Stomach smooth muscle (tissue), 2 donors: ENCODE measurements around the gene ABHD6.

Experiments used
- H3K27ac ChIP-seq: one replicate; pipeline ENCODE4 v1.7.0; 2013; ENCODE audit warnings: mild to moderate bottlenecking, low read length, inconsistent platforms
- H3K27me3 ChIP-seq, 2 donors: one replicate each; pipeline ENCODE4 v1.7.0; 2013; ENCODE audit warnings: low read length in 2 of 2; ENCODE audit not compliant: insufficient read depth in 2 of 2, control insufficient read depth in 1 of 2
- H3K36me3 ChIP-seq, 2 donors: one replicate each; pipeline ENCODE4 v1.7.0; 2013; ENCODE audit warnings: low read length in 2 of 2; ENCODE audit not compliant: control insufficient read depth in 2 of 2, insufficient read depth in 2 of 2
- H3K4me1 ChIP-seq: one replicate; pipeline ENCODE4 v1.7.0; 2013; ENCODE audit warnings: low read length; ENCODE audit not compliant: control insufficient read depth, insufficient read depth
- H3K4me3 ChIP-seq, 2 donors: one replicate each; pipeline ENCODE4 v1.7.0; 2013; ENCODE audit warnings: low read length in 2 of 2
- H3K9ac ChIP-seq, 2 donors: one replicate each; pipeline ENCODE4 v1.7.0; 2013; ENCODE audit warnings: low read length in 2 of 2, mild to moderate bottlenecking in 1 of 2
- H3K9me3 ChIP-seq, 2 donors: one replicate each; pipeline ENCODE4 v1.7.0; 2013; ENCODE audit warnings: low read length in 2 of 2; ENCODE audit not compliant: control insufficient read depth in 2 of 2
- donor health status: healthy.
- donor health status: Pancreatic carcinoma.

The ABHD6 gene

GRCh38 chr3:58243976-58244585 lies 6.5 kb downstream of the ABHD6 start:
- H3K4me3 ChIP-seq = no peak overlapping the region
- H3K4me1 ChIP-seq = no peaks in the 10 kb centered on the region
- no peak overlapping the region for H3K27ac ChIP-seq
- H3K9ac ChIP-seq = no peak overlapping the region
- no peaks in the 10 kb centered on the region for H3K27me3 ChIP-seq
- no peaks in the 10 kb centered on the region for H3K9me3 ChIP-seq
- no peaks in the 10 kb centered on the region for H3K36me3 ChIP-seq

- H3K27me3 ChIP-seq = no peaks in the 10 kb centered on the region
- no peak overlapping the region for H3K9ac ChIP-seq
- no peak overlapping the region for H3K27ac ChIP-seq
- peaks cover 3% of the 10 kb centered on the region for H3K4me1 ChIP-seq
- H3K36me3 ChIP-seq = no peaks in the 10 kb centered on the region
- H3K4me3 ChIP-seq = no peak overlapping the region
- H3K9me3 ChIP-seq = no peaks in the 10 kb centered on the region
Observed at GRCh38 chr3:58246148-58247047, 8.8 kb downstream of the ABHD6 start.

GRCh38 chr3:58249358-58250092 lies 11.9 kb downstream of the ABHD6 start:
- no peak overlapping the region for H3K9ac ChIP-seq
- peaks cover 5% of the 10 kb centered on the region for H3K4me1 ChIP-seq
- H3K9me3 ChIP-seq = no peaks in the 10 kb centered on the region
- H3K4me3 ChIP-seq = no peak overlapping the region
- H3K36me3 ChIP-seq = no peaks in the 10 kb centered on the region
- H3K27me3 ChIP-seq = no peaks in the 10 kb centered on the region
- no peak overlapping the region for H3K27ac ChIP-seq

GRCh38 chr3:58250093-58250707 lies 12.6 kb downstream of the ABHD6 start:
- Histone ChIP-seq H3K36me3 (no peaks in the 10 kb centered on the region), H3K9ac (no peak overlapping the region), H3K4me1 (peaks cover 5% of the 10 kb centered on the region), H3K9me3 (no peaks in the 10 kb centered on the region), H3K27ac (no peak overlapping the region), H3K4me3 (no peak overlapping the region), H3K27me3 (no peaks in the 10 kb centered on the region)

GRCh38 chr3:58251631-58252035 lies 14.0 kb downstream of the ABHD6 start:
- peak overlapping the region in 1 of 2 donors; percentile 36 for H3K9ac ChIP-seq
- no peak overlapping the region for H3K27ac ChIP-seq
- no peaks in the 10 kb centered on the region for H3K9me3 ChIP-seq
- no peak overlapping the region for H3K4me3 ChIP-seq
- no peaks in the 10 kb centered on the region for H3K36me3 ChIP-seq
- H3K4me1 ChIP-seq = peaks cover 5% of the 10 kb centered on the region
- H3K27me3 ChIP-seq = no peaks in the 10 kb centered on the region

GRCh38 chr3:58254144-58254543 lies 16.6 kb downstream of the ABHD6 start:
- H3K27me3 ChIP-seq = no peaks in the 10 kb centered on the region
- H3K9ac ChIP-seq = no peak overlapping the region
- no peaks in the 10 kb centered on the region for H3K9me3 ChIP-seq
- H3K27ac ChIP-seq = no peak overlapping the region
- peaks cover 5% of the 10 kb centered on the region for H3K4me1 ChIP-seq
- H3K36me3 ChIP-seq = peaks cover 4 to 7% of the 10 kb centered on the region in 2 donors
- no peak overlapping the region for H3K4me3 ChIP-seq

- Histone ChIP-seq H3K27ac (no peak overlapping the region), H3K4me3 (no peak overlapping the region)
Observed at GRCh38 chr3:58256061-58256460, 18.5 kb downstream of the ABHD6 start.

GRCh38 chr3:58256511-58256910 lies 18.9 kb downstream of the ABHD6 start:
- no peak overlapping the region for H3K27ac ChIP-seq
- H3K4me3 ChIP-seq = no peak overlapping the region
- no peaks in the 10 kb centered on the region for H3K9me3 ChIP-seq
- no peaks in the 10 kb centered on the region for H3K27me3 ChIP-seq
- peaks cover 10 to 11% of the 10 kb centered on the region in 2 donors for H3K36me3 ChIP-seq
- no peak overlapping the region for H3K9ac ChIP-seq
- H3K4me1 ChIP-seq = peaks cover under 1% of the 10 kb centered on the region

More at GRCh38 chr3:58256061-58256460, 18.5 kb downstream of the ABHD6 start:
- Histone ChIP-seq H3K27me3 (no peaks in the 10 kb centered on the region), H3K9ac (no peak overlapping the region), H3K9me3 (no peaks in the 10 kb centered on the region), H3K36me3 (peaks cover 10 to 11% of the 10 kb centered on the region in 2 donors), H3K4me1 (peaks cover 3% of the 10 kb centered on the region)

- no peak overlapping the region for H3K4me3 ChIP-seq
- H3K27me3 ChIP-seq = no peaks in the 10 kb centered on the region
- H3K9ac ChIP-seq = no peak overlapping the region
- H3K4me1 ChIP-seq = no peaks in the 10 kb centered on the region
- H3K27ac ChIP-seq = no peak overlapping the region
- H3K36me3 ChIP-seq = peaks cover 10 to 11% of the 10 kb centered on the region in 2 donors
- H3K9me3 ChIP-seq = no peaks in the 10 kb centered on the region
Observed at GRCh38 chr3:58258392-58259055, 20.9 kb downstream of the ABHD6 start.

- Histone ChIP-seq H3K36me3 (peaks cover 10 to 11% of the 10 kb centered on the region in 2 donors), H3K4me1 (no peaks in the 10 kb centered on the region), H3K9me3 (no peaks in the 10 kb centered on the region), H3K27ac (no peak overlapping the region), H3K27me3 (no peaks in the 10 kb centered on the region), H3K4me3 (no peak overlapping the region), H3K9ac (no peak overlapping the region)
Observed at GRCh38 chr3:58260261-58260731, 22.7 kb downstream of the ABHD6 start.
